Measurements from ENCODE around the gene SPRING1.

The SPRING1 gene

DNA sequence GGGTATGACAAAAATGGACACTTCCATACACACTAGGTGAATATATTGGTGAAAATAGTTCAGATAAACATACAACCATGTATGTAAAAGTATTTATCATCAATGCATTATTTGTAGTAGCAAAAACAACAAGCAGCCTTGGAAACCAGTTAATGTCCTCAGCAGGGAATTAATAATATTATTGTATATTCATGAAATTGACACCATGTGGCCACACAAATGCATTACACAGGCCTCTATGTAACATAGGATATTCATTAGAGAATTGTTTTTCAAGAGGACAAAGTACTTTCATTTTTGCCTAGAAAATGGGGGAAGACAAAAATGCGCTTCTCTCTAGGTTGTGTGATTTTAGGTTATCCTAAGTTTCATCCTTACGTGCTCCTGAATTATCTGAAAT, 24.3 kb downstream of the SPRING1 start:
- TF ChIP-seq, protein P1, sequence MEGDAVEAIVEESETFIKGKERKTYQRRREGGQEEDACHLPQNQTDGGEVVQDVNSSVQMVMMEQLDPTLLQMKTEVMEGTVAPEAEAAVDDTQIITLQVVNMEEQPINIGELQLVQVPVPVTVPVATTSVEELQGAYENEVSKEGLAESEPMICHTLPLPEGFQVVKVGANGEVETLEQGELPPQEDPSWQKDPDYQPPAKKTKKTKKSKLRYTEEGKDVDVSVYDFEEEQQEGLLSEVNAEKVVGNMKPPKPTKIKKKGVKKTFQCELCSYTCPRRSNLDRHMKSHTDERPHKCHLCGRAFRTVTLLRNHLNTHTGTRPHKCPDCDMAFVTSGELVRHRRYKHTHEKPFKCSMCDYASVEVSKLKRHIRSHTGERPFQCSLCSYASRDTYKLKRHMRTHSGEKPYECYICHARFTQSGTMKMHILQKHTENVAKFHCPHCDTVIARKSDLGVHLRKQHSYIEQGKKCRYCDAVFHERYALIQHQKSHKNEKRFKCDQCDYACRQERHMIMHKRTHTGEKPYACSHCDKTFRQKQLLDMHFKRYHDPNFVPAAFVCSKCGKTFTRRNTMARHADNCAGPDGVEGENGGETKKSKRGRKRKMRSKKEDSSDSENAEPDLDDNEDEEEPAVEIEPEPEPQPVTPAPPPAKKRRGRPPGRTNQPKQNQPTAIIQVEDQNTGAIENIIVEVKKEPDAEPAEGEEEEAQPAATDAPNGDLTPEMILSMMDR (IDR thresholded peaks at IDR 0.05; ENCODE audit: low read depth, low read length): no peak
- no peak overlapping the region for H3K4me3 ChIP-seq (ENCODE audit: low read depth, low read length)

- TF ChIP-seq, protein P1 (IDR thresholded peaks at IDR 0.05; ENCODE audit: low read depth, low read length): no peak
- H3K4me3 ChIP-seq (ENCODE audit: low read depth, low read length): no peak overlapping the region
These were observed 25.2 kb downstream of the SPRING1 start for GRCh38 chr12:116712458-116713303.

GRCh38 chr12:116710370-116711150, 27.3 kb downstream of the SPRING1 start:
- TF ChIP-seq, protein P1 (IDR thresholded peaks at IDR 0.05; ENCODE audit: low read depth, low read length): no peak
- H3K4me3 ChIP-seq (ENCODE audit: low read depth, low read length): no peak overlapping the region

GRCh38 chr12:116709768-116710167, 28.1 kb downstream of the SPRING1 start:
- no peak overlapping the region for H3K4me3 ChIP-seq (ENCODE audit: low read depth, low read length)
- TF ChIP-seq, protein P1 (IDR thresholded peaks at IDR 0.05; ENCODE audit: low read depth, low read length): no peak

- H3K4me3 ChIP-seq (ENCODE audit: low read depth, low read length): no peak overlapping the region
- TF ChIP-seq, protein P1 (IDR thresholded peaks at IDR 0.05; ENCODE audit: low read depth, low read length): peak; percentile 25; the same call in 1 of the 2 replicates
These were observed 28.8 kb downstream of the SPRING1 start for GRCh38 chr12:116708826-116709756.

- TF ChIP-seq, protein P1 (IDR thresholded peaks at IDR 0.05; ENCODE audit: low read depth, low read length): no peak
- H3K4me3 ChIP-seq (ENCODE audit: low read depth, low read length): no peak overlapping the region
These were observed 30.1 kb downstream of the SPRING1 start for GRCh38 chr12:116707751-116708150.

All from WI38 (cell line).